ENCODE data around the gene GAGE12H.
A peak's percentile ranks its signal among the peaks of the same experiment; 100 is the strongest.
"Not testable (repeated sequence)": the region's sequence is repeated elsewhere in the genome, so short reads cannot be mapped to it uniquely, and the experiment has no call there.

GAGE12H gene, protein sequence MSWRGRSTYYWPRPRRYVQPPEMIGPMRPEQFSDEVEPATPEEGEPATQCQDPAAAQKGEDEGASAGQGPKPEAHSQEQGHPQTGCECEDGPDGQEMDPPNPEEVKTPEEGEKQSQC

DNA sequence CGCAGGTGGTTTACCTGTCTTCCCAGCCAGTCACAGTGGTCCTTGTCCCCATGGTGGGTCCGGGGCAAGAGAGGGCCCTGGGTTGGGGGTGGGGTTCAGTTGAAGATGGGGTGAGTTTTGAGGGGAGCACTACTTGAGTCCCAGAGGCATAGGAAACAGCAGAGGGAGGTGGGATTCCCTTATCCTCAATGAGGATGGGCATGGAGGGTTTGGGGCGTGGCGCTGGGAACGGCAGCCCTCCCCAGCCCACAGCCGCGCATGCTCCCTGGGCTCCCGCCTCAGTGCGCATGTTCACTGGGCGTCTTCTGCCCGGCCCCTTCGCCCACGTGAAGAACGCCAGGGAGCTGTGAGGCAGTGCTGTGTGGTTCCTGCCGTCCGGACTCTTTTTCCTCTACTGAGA is at the start of gene GAGE12H:
Gene GAGE12H (plus strand): TSS at position 301 of the 400 bp plus-strand sequence. CDS start 1,155 bp downstream, outside the sequence.
- not testable (repeated sequence) for DNase-seq (ENCODE audit: low spot score)

DNA sequence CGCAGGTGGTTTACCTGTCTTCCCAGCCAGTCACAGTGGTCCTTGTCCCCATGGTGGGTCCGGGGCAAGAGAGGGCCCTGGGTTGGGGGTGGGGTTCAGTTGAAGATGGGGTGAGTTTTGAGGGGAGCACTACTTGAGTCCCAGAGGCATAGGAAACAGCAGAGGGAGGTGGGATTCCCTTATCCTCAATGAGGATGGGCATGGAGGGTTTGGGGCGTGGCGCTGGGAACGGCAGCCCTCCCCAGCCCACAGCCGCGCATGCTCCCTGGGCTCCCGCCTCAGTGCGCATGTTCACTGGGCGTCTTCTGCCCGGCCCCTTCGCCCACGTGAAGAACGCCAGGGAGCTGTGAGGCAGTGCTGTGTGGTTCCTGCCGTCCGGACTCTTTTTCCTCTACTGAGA is 47.9 kb upstream of the GAGE12H start, which contains the start of gene GAGE12C:
Gene GAGE12C (plus strand): TSS at position 301 of the 400 bp plus-strand sequence. CDS start 1,155 bp downstream, outside the sequence.
- not testable (repeated sequence) for DNase-seq (ENCODE audit: low spot score)

DNA sequence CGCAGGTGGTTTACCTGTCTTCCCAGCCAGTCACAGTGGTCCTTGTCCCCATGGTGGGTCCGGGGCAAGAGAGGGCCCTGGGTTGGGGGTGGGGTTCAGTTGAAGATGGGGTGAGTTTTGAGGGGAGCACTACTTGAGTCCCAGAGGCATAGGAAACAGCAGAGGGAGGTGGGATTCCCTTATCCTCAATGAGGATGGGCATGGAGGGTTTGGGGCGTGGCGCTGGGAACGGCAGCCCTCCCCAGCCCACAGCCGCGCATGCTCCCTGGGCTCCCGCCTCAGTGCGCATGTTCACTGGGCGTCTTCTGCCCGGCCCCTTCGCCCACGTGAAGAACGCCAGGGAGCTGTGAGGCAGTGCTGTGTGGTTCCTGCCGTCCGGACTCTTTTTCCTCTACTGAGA is 38.3 kb upstream of the GAGE12H start, which contains the start of gene GAGE12D:
Gene GAGE12D (plus strand): TSS at position 301 of the 400 bp plus-strand sequence. CDS start 1,155 bp downstream, outside the sequence.
- DNase-seq (ENCODE audit: low spot score) = not testable (repeated sequence)

DNA sequence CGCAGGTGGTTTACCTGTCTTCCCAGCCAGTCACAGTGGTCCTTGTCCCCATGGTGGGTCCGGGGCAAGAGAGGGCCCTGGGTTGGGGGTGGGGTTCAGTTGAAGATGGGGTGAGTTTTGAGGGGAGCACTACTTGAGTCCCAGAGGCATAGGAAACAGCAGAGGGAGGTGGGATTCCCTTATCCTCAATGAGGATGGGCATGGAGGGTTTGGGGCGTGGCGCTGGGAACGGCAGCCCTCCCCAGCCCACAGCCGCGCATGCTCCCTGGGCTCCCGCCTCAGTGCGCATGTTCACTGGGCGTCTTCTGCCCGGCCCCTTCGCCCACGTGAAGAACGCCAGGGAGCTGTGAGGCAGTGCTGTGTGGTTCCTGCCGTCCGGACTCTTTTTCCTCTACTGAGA is 28.8 kb upstream of the GAGE12H start, which contains the start of gene GAGE12E:
Gene GAGE12E (plus strand): TSS at position 301 of the 400 bp plus-strand sequence. CDS start 1,155 bp downstream, outside the sequence.
- not testable (repeated sequence) for DNase-seq (ENCODE audit: low spot score)

DNA sequence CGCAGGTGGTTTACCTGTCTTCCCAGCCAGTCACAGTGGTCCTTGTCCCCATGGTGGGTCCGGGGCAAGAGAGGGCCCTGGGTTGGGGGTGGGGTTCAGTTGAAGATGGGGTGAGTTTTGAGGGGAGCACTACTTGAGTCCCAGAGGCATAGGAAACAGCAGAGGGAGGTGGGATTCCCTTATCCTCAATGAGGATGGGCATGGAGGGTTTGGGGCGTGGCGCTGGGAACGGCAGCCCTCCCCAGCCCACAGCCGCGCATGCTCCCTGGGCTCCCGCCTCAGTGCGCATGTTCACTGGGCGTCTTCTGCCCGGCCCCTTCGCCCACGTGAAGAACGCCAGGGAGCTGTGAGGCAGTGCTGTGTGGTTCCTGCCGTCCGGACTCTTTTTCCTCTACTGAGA is 19.2 kb upstream of the GAGE12H start, which contains the start of gene GAGE12F:
Gene GAGE12F (plus strand): TSS at position 301 of the 400 bp plus-strand sequence. CDS start 1,155 bp downstream, outside the sequence.
- not testable (repeated sequence) for DNase-seq (ENCODE audit: low spot score)

DNA sequence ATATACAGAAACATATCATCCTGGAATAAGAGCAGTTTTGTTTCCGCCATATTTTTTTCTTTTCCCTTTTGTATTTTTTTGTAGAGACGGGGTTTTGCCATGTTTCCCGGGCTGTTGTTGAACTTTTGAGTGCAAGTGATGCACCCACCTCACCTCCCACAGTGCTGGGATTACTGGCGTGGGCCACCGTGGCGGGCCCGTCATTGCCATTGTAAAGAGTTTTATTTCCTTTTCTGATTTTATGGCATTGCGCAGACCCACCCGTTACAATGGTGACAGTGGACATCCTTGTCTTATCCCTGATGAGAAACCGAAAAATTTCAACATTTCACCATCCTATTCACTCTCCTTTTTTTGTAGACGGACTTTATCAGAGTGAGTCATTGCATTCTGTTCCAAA is 11.0 kb upstream of the GAGE12H start:
- not testable (repeated sequence) for DNase-seq (ENCODE audit: low spot score)

DNA sequence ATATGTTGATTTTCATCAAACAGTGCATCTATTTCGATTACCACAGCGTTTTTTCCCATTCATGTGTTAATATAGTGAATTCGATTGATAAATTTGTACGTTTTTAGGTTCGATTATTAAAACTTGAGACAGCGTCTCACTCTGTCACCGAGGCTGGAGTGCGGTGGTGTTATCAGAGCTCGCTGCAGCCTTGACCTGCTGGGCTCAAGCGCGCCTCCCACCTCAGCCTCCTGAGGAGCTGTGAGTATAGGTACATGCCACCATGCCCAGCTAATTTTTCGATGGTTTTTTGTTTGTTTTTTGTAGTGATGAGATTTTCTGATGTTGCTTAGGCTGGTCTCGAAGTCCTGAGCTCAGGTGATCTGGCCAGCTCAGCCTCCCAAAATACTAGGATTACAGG is 10.6 kb upstream of the GAGE12H start:
- DNase-seq (ENCODE audit: low spot score) = not testable (repeated sequence)

DNA sequence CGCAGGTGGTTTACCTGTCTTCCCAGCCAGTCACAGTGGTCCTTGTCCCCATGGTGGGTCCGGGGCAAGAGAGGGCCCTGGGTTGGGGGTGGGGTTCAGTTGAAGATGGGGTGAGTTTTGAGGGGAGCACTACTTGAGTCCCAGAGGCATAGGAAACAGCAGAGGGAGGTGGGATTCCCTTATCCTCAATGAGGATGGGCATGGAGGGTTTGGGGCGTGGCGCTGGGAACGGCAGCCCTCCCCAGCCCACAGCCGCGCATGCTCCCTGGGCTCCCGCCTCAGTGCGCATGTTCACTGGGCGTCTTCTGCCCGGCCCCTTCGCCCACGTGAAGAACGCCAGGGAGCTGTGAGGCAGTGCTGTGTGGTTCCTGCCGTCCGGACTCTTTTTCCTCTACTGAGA is 9.6 kb upstream of the GAGE12H start, which contains the start of gene GAGE12G:
Gene GAGE12G (plus strand): TSS at position 301 of the 400 bp plus-strand sequence. CDS start 1,155 bp downstream, outside the sequence.
- not testable (repeated sequence) for DNase-seq (ENCODE audit: low spot score)

DNA sequence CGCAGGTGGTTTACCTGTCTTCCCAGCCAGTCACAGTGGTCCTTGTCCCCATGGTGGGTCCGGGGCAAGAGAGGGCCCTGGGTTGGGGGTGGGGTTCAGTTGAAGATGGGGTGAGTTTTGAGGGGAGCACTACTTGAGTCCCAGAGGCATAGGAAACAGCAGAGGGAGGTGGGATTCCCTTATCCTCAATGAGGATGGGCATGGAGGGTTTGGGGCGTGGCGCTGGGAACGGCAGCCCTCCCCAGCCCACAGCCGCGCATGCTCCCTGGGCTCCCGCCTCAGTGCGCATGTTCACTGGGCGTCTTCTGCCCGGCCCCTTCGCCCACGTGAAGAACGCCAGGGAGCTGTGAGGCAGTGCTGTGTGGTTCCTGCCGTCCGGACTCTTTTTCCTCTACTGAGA is 9.4 kb downstream of the GAGE12H start, which contains the start of gene GAGE2A:
Gene GAGE2A (plus strand): TSS at position 301 of the 400 bp plus-strand sequence. CDS start 1,155 bp downstream, outside the sequence.
- not testable (repeated sequence) for DNase-seq (ENCODE audit: low spot score)

DNA sequence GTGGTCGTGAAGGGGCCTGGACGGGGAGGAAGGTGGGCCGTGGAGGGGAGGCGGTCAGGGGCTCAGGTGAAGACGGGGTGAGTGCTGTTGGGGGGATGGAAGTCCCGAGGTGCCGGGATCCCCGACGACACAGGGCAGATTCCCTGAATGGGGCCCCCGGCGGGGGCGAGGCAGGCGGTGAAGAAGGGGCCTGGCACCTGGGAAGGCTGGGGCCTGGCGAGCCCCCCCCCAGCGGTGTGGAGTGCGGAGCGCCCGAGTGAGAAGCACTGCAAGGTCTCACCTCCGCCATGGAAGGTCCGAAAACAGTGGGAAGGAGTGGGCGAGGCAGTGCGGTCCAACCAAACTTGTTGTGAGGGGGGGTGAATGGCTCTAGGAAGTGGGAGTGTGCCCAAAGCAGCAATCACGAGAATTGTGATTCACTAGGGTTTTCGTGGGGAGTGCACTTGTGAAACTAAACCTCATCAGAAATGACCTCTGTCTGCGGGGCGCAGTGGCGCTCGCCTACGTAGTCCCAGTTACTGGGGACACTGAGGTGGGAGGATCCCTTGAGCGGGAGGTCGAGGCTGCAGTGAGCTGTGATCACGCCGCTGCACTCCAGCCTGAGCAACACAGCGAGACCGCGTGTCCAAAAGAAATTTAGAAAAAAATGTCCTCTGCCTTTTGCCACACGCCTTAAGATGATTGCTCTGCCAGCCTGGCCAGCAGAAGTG is 10.2 kb downstream of the GAGE12H start:
- DNase-seq (ENCODE audit: low spot score) = not testable (repeated sequence)

DNA sequence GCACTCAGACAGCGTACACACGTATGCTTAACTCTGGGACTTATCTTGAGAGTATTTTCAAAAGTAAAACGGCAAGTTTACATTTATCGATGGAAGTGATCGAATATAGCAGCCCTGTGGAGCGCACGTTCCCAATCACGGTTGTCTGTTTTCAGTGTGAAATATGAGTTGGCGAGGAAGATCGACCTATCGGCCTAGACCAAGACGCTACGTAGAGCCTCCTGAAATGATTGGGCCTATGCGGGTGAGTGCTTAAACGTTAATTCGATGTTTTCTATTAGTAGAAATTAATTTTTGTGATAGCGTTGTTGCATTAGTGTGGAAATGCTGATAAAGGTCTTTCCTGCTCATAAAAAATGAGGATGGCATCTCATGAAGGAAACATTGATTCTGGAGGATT is 10.7 kb downstream of the GAGE12H start:
- not testable (repeated sequence) for DNase-seq (ENCODE audit: low spot score)

DNA sequence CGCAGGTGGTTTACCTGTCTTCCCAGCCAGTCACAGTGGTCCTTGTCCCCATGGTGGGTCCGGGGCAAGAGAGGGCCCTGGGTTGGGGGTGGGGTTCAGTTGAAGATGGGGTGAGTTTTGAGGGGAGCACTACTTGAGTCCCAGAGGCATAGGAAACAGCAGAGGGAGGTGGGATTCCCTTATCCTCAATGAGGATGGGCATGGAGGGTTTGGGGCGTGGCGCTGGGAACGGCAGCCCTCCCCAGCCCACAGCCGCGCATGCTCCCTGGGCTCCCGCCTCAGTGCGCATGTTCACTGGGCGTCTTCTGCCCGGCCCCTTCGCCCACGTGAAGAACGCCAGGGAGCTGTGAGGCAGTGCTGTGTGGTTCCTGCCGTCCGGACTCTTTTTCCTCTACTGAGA is 19.0 kb downstream of the GAGE12H start, which contains the start of gene GAGE1:
Gene GAGE1 (plus strand): TSS at position 301 of the 400 bp plus-strand sequence. CDS start 1,155 bp downstream, outside the sequence.
- DNase-seq (ENCODE audit: low spot score) = not testable (repeated sequence)

DNA sequence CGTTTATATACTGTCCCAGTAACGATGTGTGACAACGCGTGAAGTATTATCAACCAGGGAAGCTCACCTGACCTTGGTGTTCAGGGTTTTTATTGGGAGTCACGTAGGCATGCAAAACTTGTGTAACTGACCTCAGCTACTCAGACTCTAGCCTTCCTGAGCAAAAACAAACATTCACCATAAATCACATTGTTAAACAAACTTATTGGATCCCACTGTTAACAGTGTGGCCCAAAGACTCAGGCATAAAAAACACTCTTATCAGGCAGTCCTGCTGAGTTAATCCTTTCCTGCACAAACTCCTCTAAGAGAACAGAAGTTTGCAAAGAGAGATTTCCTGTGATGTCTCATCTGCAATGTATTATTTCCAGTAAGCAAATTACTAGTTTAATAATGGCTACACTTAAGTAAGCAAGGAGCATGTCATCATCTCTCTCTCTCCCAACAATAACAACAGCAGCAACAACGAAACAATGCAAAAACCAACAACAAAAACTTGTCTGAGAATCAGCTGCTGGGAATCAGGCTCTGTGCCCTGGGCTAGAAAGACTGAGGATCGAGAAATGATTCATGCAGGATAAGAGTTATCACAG is 31.1 kb downstream of the GAGE12H start:
- DNase-seq (ENCODE audit: low spot score) = no peak

DNA sequence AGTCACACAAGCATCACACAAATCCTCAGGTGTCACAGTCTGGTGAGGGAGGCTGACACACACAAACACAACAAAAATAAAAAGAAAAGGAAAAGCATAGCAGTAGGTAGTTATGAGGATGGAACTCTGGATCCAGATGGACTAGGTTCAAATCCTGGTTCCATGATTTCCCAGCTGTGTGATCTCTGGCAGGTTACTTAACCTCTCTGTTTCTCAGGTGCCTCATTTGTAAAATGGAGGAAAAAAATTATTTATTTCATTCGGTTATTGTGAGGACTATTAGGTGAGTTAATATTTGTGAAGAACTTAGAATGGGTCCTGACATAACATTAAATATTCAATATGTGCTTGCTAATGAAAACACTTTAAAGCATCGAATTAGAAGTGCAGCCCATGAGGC is 38.8 kb downstream of the GAGE12H start:
- DNase-seq (ENCODE audit: low spot score) = no peak

DNA sequence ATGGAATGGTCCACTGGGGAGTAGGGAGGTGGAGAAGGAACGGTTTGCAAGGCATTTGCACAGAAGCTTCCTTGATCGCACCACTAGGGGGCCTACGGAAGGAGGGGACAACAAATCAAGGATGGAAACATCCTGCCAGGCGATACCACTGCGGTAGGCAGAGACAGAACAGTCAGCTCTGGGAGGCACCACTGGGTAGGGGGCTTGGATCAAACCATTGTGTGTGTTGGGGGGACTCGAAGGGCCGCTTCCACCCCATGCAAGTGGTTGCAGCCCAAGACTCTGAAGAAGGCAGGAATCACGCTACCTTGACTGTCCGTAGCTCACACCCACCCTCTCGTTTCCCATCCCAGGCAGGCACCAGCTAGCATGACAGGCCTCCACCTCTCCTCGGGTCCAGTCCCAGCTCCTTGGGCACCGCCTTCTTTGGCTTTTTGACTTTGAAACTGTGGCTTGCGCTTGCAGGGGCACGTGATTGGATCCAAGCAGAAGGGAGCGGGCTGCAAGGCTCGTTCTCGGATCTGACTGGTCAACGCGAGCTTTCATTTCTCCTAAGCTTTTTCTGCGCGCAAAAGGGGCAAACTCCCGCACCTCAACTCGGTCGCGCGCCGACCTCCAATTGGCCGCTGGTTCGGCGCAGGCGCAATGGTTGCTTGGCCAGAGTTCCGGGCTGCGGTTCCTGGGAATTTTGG is 47.5 kb downstream of the GAGE12H start:
- DNase-seq (ENCODE audit: low spot score) = peak; percentile 1

Measured in CD4-positive, alpha-beta T cell treated with Interleukin-15 for 4 hours (primary cell).